NCI-H345 treated with DMSO at 0.1 percent for 48 hours (cell line): ENCODE results near the gene INPP4B.
"Not testable (repeated sequence)": the region's sequence is repeated elsewhere in the genome, so short reads cannot be mapped to it uniquely, and the experiment has no call there.

ENCODE experiments used
- DNase-seq: peaks from one replicate; lab custom pipeline; 2025; ENCODE audit not compliant: unreplicated experiment; lab: John Stamatoyannopoulos, UW

The INPP4B gene

DNA sequence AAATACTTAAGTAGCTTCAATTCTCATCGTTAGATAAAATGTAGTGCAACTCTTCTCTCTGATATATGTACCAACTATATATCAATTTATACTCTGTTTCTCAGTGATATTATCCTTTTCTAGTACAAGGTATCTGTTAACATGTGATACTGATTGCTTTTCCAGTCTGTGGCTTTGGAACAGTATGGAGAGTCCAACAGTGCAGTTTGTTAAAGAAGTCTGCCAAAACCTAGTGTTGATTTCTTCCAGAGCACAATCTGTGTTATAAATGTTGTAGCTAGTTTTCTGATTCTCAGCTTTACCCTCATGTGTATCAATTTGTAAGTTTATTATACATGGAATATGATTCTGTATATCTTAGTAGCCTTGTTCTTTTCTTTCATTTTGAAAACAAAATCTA lies 744.7 kb downstream of the INPP4B start:
- no peak for DNase-seq

GRCh38 chr4:142100941-142101340 lies 745.2 kb downstream of the INPP4B start:
- DNase-seq = no peak

DNA sequence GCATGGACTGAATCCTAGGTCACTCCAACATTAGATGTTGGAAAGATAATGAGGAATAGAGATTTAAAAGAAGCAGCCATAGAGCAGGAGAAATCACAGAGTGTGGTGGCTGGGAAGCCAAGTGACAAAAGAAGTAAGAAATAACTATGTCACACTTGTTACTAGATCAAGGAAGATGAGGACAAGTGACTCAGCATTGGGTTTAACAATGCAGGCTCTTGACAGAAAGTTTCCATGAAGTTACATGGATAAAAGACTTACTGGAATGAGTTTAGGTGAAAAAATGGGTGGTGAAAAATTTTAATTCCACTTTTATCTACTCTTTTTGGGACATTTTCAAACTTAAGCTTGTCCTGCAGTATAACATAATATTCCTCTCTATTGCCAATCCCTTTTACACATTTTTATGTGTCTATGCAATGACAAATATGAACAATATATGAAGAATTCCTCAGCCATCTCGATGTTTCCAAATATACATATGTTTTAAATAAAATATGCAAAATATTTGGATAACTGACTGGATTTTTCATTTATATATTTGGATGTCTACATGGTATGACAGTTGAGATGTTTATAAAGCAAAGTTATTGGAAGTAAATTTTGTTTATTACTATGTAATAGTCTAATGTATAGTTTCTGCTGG lies 747.1 kb downstream of the INPP4B start:
- DNase-seq = no peak

- no peak for DNase-seq
Measured at GRCh38 chr4:142098380-142098779, 747.7 kb downstream of the INPP4B start.

DNA sequence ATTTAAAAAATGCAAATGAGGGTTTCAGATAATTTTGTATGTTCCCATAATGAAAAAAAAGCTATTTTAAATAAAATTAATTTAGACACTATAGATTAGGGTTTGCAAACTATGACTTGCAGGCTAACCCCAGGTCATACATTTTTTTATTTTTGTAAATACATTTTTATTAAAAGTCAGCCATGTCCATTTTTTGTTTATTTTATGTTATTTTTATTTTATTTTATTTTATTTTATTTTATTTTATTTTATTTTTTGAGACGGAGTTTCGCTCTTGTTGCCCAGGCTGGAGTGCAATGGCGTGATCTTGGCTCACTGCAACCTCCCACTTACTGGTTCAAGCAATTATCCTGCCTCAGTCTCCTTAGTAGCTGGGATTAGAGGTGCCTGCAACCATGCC lies 749.1 kb downstream of the INPP4B start:
- DNase-seq = no peak

DNA sequence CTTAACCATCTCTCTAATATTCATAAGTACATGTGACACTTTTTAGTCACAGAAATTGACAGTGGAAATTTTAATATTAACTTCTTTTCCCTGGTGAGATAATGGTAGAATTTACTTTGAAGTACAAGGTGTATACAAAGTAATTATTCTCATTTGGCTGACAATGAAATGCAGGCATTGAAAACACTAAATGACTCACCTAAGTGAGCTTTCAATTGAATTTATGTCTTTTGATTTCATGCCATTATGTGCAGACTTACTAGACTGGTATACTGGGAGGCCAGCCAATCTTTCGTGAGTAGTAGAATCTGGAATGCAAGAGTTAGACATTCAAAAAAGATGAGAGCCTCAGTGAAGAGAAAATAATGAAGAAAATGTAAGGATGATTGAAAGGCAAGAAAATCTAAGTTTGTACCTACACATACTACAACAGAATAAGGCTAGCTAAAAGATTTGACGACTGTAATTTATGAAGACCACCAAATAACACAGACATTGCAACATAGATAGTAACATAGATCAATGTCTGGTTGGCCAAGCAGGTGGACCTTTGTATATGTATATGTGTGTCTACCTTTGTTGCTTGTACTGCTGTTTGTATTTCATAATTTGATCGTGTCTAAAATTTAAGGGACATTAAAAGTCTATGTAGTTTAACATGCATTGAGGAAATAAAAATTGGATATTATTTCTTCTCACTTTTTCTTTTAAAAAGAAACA lies 750.1 kb downstream of the INPP4B start:
- DNase-seq = no peak

DNA sequence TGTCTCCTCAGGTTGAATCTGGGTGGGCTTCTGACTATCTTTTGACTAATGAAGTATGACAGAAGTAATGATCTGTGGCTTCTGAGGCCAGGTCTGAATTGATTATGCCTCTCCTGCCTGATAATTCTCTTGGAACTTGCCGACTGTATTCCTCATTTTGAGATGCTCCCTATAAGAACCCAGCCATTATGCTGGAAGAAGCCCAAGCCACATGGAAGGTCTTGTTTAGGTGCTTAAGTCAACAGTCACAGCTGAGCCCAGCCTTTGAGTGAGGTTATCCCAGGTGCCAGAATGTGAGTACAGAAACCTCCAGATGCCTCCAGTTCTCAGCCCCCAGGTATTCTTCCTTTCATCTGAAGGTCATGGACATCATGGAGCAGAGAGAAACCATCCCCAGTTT lies 753.2 kb downstream of the INPP4B start:
- no peak for DNase-seq

GRCh38 chr4:142091691-142092182 lies 754.4 kb downstream of the INPP4B start:
- no peak for DNase-seq

DNA sequence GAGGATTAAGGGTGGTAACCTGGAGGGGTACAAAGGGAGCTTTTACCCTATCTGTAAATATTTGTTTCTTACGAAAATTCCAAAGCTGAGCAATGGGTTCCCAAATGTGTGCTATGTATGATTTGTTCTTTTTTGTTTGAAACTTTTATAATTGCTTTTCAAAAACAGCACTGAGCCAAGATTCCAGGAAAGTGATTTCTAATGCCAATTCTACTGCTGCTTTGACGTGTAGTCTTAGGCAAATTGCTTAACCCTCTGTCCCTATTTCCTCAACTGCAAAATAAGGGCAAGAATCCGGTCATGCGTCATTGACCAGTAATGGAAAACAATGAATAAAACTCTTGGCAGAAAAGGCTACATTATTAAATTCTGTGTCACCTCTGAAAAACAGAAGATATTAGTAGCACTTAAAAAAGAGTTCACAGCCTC lies 755.0 kb downstream of the INPP4B start:
- DNase-seq = no peak

DNA sequence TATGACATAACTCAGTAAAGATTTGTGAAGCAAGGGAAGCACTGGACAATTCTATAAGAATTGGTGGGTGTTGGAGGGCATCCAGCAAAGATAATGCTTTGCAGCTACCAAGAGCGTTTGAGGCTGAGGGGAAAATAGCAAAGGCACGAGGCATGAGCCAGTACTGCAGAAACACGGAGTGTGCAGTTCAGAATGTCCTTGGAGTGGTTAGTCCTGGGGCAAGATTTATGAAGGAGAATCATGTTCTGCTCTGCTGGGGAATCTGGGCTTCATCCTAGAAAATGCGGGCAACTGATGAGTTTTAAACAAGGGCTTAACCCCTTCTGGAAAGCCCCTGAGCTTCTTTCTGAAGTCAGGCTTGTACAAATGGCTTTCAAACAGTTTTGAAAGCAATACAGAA lies 757.2 kb downstream of the INPP4B start:
- no peak for DNase-seq

DNA sequence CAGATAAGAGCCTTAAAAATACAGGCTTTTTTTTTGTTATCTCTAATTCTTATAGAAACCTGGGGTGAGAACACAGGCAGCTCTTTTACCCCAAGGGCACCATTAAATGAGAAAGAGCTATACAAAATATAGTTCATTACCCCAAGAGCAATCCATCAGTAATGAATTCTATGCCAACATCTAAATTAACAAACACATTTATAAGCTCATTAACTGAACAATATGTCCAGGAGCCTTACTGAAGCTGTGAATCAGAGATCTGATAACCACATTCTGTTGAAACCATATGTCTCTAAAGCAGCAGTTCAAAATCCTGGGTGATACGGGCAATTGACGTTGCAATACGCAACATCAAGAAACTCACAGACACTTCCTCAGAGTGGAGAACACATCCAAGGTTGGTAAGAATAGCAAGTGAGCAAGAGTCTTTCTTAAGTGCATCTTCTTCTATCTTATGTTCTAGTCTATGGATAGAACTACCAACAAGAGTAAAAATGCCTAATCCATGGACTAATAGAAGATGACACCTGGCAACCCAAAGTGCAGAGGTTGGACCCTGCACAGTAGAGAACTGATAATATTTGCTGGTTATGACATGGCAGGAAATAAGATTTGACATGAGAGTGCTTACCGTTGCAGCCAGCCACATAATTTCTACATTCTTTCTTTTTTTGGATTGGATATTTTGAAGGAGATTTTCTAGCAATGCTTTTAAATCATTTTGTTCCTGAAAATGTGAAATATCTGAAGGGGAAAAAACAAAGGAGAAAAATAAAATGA lies 760.4 kb downstream of the INPP4B start:
- no peak for DNase-seq

GRCh38 chr4:142083264-142083663 lies 762.8 kb downstream of the INPP4B start:
- DNase-seq = no peak

DNA sequence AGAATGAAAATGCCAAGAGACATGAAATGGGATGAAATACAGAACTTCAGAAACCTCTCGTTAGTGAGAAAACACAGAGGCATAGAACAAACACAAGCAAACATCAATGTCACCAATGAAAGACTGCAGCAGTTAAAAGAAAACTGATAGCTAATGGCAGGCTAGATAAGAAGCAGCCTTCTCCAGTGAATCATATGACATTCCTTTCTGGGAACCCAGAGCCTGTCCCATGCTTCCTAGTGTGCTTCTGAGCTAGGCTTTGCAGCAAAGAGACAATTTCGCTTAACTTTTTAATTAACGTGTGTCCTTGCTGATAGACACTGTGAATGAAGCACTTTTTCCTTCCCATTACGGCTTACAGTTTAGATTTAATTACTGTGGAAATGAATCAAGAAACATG lies 765.1 kb downstream of the INPP4B start:
- no peak for DNase-seq

DNA sequence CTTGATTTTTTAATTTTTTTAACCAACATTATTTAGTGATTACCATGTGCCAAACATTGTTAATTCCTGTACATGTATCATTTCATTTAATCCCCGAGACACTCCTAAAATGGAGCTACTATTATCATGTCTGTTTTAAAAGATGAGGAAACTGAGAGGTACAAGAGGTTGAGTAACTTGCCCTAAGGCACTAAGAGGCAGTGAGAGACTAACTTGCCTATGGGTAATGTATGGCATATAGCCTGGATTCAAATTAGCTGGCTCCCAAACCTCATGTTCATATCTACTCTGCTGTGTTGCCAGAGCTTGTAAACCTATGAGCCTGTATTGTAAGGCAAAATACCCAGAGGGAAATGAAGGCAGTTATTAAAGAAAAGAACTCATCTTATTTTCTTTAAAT lies 766.1 kb downstream of the INPP4B start:
- no peak for DNase-seq

- no peak for DNase-seq
Measured at GRCh38 chr4:142077048-142077447, 769.1 kb downstream of the INPP4B start.

GRCh38 chr4:142068304-142068703 lies 777.8 kb downstream of the INPP4B start:
- DNase-seq = not testable (repeated sequence)

- not testable (repeated sequence) for DNase-seq
Measured at GRCh38 chr4:142066562-142066961, 779.5 kb downstream of the INPP4B start.

DNA sequence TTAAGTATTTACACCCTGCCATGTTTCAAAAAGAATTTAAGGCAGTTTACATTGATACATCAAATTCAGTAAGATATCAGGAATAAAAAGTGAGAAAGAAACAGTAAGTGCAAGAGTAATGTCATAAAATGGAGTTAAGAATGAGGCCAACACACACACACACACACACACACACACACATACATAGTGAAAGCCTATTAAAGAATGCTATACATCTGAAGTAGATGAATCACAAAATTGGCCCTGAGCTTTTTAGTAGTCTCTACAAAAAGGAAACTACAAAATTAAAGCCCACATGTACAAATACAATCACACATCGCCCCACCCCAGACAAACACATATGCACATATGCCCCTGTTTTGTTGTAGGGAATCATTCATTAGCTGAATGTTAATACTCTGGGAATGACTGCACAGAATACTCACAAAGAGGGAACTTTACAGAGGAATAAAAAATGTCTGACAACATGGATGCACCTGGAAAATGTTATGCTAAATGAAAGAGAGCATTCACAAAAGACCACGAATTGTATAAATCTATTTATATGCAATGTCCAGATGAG lies 780.9 kb downstream of the INPP4B start:
- DNase-seq = no peak

GRCh38 chr4:142064181-142064580 lies 781.9 kb downstream of the INPP4B start:
- DNase-seq = no peak

DNA sequence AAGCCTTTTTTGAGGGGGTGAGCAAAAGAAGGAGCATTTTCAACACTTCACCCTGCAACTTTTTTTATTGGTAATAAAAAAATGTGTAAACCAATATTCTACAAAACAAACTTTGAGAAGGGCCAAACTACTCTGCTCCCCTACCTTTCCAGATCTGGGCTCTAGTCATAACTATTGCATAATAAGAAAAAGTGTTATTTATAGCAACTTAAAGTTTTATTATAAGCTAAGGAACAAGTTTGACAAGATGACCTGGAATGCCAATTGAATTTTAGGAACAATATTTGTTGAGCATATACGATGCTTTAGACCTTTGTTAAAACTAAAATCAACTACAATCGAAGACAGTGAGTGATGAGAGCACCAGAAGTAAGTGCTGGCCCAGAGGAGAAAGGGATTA lies 800.1 kb downstream of the INPP4B start:
- no peak for DNase-seq

- DNase-seq = no peak
Measured at GRCh38 chr4:142044271-142044670, 801.8 kb downstream of the INPP4B start.

DNA sequence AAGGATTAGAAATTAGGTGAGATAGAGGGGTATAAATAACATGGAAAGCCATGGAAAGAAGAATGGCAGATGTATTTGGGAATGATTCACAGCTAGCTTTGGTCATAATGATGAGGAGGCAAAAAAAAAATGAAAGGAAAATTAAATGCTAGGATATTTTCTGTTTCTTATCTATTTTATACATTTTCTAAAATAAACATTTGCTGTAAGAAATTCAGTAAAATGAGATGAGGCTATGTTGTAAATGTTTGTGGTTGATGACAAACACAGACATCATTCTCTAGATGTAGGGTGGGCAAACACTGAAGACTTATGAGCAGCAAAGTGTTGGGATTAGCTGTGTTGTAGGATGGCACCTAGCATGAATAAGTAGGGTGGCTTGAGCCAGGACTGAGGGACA lies 802.6 kb downstream of the INPP4B start:
- no peak for DNase-seq
